Parathyroid adenoma (tissue), 2 donors: Measurements from ENCODE around the gene PRMT9.
A peak's percentile ranks its signal among the peaks of the same experiment; 100 is the strongest.

Experiments used
- H2AFZ ChIP-seq: fragments of 300-600 bp; sonication (generic); one replicate; pipeline ENCODE4 v1.7.0; 2017; ENCODE audit warnings: antibody characterized with exemption, mild to moderate bottlenecking
- H3K27ac ChIP-seq: fragments of 300-600 bp; sonication (generic); one replicate; pipeline ENCODE4 v1.7.0; 2017
- H3K27me3 ChIP-seq: fragments of 300-600 bp; sonication (generic); one replicate; pipeline ENCODE4 v1.7.0; 2017; ENCODE audit warnings: low read length; ENCODE audit not compliant: control insufficient read depth, insufficient read depth
- H3K36me3 ChIP-seq: fragments of 300-600 bp; sonication (generic); one replicate; pipeline ENCODE4 v1.7.0; 2017; ENCODE audit warnings: low read length; ENCODE audit not compliant: control insufficient read depth, insufficient read depth
- H3K4me1 ChIP-seq: fragments of 300-600 bp; sonication (generic); one replicate; pipeline ENCODE4 v1.7.0; 2017; ENCODE audit warnings: control low read depth
- H3K4me2 ChIP-seq: fragments of 300-600 bp; sonication (generic); one replicate; pipeline ENCODE4 v1.7.0; 2017; ENCODE audit warnings: low read length
- H3K4me3 ChIP-seq: fragments of 300-600 bp; sonication (generic); one replicate; pipeline ENCODE4 v1.7.0; 2017; ENCODE audit warnings: low read depth, low read length
- H3K79me2 ChIP-seq: fragments of 300-600 bp; sonication (generic); one replicate; pipeline ENCODE4 v1.7.0; 2017; ENCODE audit warnings: control low read depth
- H3K9ac ChIP-seq: fragments of 300-600 bp; sonication (generic); one replicate; pipeline ENCODE4 v1.7.0; 2017; ENCODE audit warnings: mild to moderate bottlenecking
- H3K9me3 ChIP-seq: fragments of 300-600 bp; sonication (generic); one replicate; pipeline ENCODE4 v1.7.0; 2017; ENCODE audit warnings: low read length; ENCODE audit not compliant: control insufficient read depth
- CTCF ChIP-seq: fragments of 300-600 bp; sonication (generic); IDR thresholded peaks from one replicate; pipeline ENCODE4 v1.7.0; 2017; ENCODE audit warnings: antibody characterized with exemption, mild to moderate bottlenecking
- donor health status: primary hyperparathyroidism.

The PRMT9 gene

GRCh38 chr4:147682755-147683154 is 1.2 kb downstream of the PRMT9 start:
- H3K4me2 ChIP-seq = peak overlapping the region; percentile 80
- no peaks in the 10 kb centered on the region for H3K4me1 ChIP-seq
- no peak overlapping the region for H2AFZ ChIP-seq
- no peak for TF ChIP-seq CTCF
- no peaks in the 10 kb centered on the region for H3K9me3 ChIP-seq
- no peak overlapping the region for H3K9ac ChIP-seq
- H3K27ac ChIP-seq = peak overlapping the region; percentile 83
- no peaks in the 10 kb centered on the region for H3K27me3 ChIP-seq
- H3K79me2 ChIP-seq = peaks cover 2% of the 10 kb centered on the region
- H3K36me3 ChIP-seq = no peaks in the 10 kb centered on the region
- H3K4me3 ChIP-seq = peak overlapping the region; percentile 62

- Histone ChIP-seq H3K4me1 (no peaks in the 10 kb centered on the region), H3K79me2 (no peaks in the 10 kb centered on the region), H3K27me3 (no peaks in the 10 kb centered on the region), H3K4me3 (no peak overlapping the region), H3K27ac (no peak overlapping the region), H3K9me3 (no peaks in the 10 kb centered on the region), H3K9ac (no peak overlapping the region), H3K4me2 (no peak overlapping the region), H2AFZ (no peak overlapping the region), H3K36me3 (no peaks in the 10 kb centered on the region)
- TF ChIP-seq CTCF = no peak
These were observed 5.0 kb downstream of the PRMT9 start for GRCh38 chr4:147678796-147679549.

- Histone ChIP-seq H3K9ac (no peak overlapping the region), H3K27ac (no peak overlapping the region), H3K36me3 (no peaks in the 10 kb centered on the region), H3K4me2 (no peak overlapping the region), H3K4me1 (no peaks in the 10 kb centered on the region), H3K9me3 (no peaks in the 10 kb centered on the region), H3K27me3 (no peaks in the 10 kb centered on the region), H3K79me2 (no peaks in the 10 kb centered on the region), H3K4me3 (no peak overlapping the region), H2AFZ (no peak overlapping the region)
- TF ChIP-seq CTCF = no peak
These were observed 5.9 kb downstream of the PRMT9 start for GRCh38 chr4:147678106-147678505.

- H3K9me3 ChIP-seq = no peaks in the 10 kb centered on the region
- no peak overlapping the region for H3K27ac ChIP-seq
- H3K36me3 ChIP-seq = no peaks in the 10 kb centered on the region
- H3K27me3 ChIP-seq = no peaks in the 10 kb centered on the region
- no peak overlapping the region for H3K4me2 ChIP-seq
- H3K9ac ChIP-seq = no peak overlapping the region
- H3K4me3 ChIP-seq = no peak overlapping the region
- H3K79me2 ChIP-seq = no peaks in the 10 kb centered on the region
- no peak overlapping the region for H2AFZ ChIP-seq
- no peaks in the 10 kb centered on the region for H3K4me1 ChIP-seq
- no peak for TF ChIP-seq CTCF
These were observed 9.5 kb downstream of the PRMT9 start for GRCh38 chr4:147674496-147674895.

GRCh38 chr4:147674073-147674472 is 9.9 kb downstream of the PRMT9 start:
- H3K4me2 ChIP-seq = no peak overlapping the region

More at GRCh38 chr4:147674073-147674472, 9.9 kb downstream of the PRMT9 start:
- H3K27me3 ChIP-seq = no peaks in the 10 kb centered on the region
- H2AFZ ChIP-seq = no peak overlapping the region
- H3K4me3 ChIP-seq = no peak overlapping the region
- H3K79me2 ChIP-seq = no peaks in the 10 kb centered on the region
- TF ChIP-seq CTCF = no peak
- no peak overlapping the region for H3K27ac ChIP-seq
- H3K36me3 ChIP-seq = no peaks in the 10 kb centered on the region
- H3K9ac ChIP-seq = no peak overlapping the region
- no peaks in the 10 kb centered on the region for H3K4me1 ChIP-seq
- H3K9me3 ChIP-seq = no peaks in the 10 kb centered on the region
